Right ventricle myocardium superior (tissue), 1 donor: Measurements from ENCODE around the gene LRP8. TPM values are rescaled to one million over a fixed set of nuclear protein-coding genes. Genes with fewer than 3 reads are reported as not detected.

ENCODE experiments used
- ATAC-seq: fragments of 200-7000 bp; cut with Tn5 transposase; one replicate; pipeline ENCODE4 v1.9.1; 2020; ENCODE audit warnings: mild to moderate bottlenecking; ENCODE audit not compliant: poor library complexity
- DNase-seq: peaks from one replicate; pipeline ENCODE4 v3.0.0-alpha.2; 2020
- intact Hi-C: fragments of 100-400 bp; cut with DNase I; formaldehyde crosslinking; loops from one replicate; pipeline ENCODE4 v1.11.2; 2022
- total RNA-seq: library from RNA; stranded (reverse); fragmentation: NEBNext Ultra II Directional; extraction: Animal tissue kit (Norgen Biotek cat#: 25700); gene quantifications from one replicate; pipeline ENCODE4 v1.2.1, GENCODE V29; 2021
- donor health status: DM: no; HTN: yes; CAD: no; lungs with severe emphysema.

Gene LRP8
- total RNA-seq, 1 donor from 2014 or later, result 1.5 TPM

GRCh38 chr1:53343831-53344668, 16.2 kb upstream of the LRP8 start:
- no peak for DNase-seq
- ATAC-seq, result no peak
- intact Hi-C loops, result no loop called here

- intact Hi-C loops, result no loop called here
- no peak for ATAC-seq
- DNase-seq, result no peak
Measured at GRCh38 chr1:53342735-53343470, 15.0 kb upstream of the LRP8 start.

- ATAC-seq (no peak), DNase-seq (no peak)
- intact Hi-C loops, result no loop called here
Measured at GRCh38 chr1:53341961-53342707, 14.3 kb upstream of the LRP8 start.

GRCh38 chr1:53341521-53341895, 13.6 kb upstream of the LRP8 start:
- no peak for ATAC-seq
- DNase-seq, result no peak
- intact Hi-C loops, result no loop called here

DNA sequence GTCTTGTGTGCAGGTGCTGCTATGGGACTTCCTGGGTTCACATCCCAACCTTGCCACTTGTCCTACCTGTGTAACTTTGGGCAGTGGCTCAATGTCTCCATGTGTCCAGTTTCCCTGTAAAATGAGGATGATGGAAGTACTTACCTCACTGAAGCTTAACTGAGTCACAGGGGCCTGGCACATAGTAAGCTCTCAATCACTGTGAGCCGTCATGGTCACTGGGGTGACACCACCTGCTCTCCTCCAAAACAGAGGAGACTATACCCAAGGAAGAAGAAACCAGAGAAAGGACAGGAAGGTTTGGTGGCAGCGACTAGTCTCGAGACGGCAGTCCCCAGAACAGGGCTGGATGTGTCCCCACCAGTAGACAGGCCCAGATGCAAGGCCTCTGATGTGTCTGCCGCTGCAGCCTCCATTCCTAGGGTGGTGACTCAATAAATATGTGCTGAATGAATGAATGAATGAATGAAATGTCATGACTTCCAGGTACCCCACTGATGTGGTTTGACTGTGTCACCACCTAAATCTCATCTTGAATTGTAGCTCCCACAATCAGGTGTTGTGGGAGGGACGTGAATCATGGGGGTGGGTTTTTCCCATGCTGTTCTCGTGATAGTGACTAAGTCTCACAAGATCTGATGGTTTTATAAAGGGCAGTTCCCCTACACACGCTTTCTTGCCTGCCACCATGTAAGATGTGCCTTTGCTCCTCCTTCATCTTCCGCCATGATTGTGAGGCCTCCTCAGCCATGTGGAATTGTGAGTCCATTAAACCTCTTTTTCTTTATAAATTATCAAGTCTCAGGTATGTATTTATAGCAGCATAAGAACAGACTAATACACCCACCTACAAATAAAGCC, 13.0 kb upstream of the LRP8 start:
- intact Hi-C loops, result no loop called here
- DNase-seq, result no peak

GRCh38 chr1:53339736-53340635, 12.1 kb upstream of the LRP8 start:
- intact Hi-C loops, result no loop called here
- ATAC-seq, result no peak
- DNase-seq, result no peak

More for the DNA sequence above, 13.0 kb upstream of the LRP8 start:
- no peak for ATAC-seq

GRCh38 chr1:53338423-53338822, 10.6 kb upstream of the LRP8 start:
- ATAC-seq (no peak), DNase-seq (no peak)
- intact Hi-C loops, result no loop called here

GRCh38 chr1:53337499-53337898, 9.6 kb upstream of the LRP8 start:
- intact Hi-C loops, result no loop called here
- DNase-seq, result no peak
- ATAC-seq, result no peak

GRCh38 chr1:53336146-53336545, 8.3 kb upstream of the LRP8 start:
- DNase-seq (no peak), ATAC-seq (no peak)
- intact Hi-C loops, result no loop called here

GRCh38 chr1:53335661-53336060, 7.8 kb upstream of the LRP8 start:
- intact Hi-C loops, result no loop called here
- DNase-seq, result no peak
- no peak for ATAC-seq

GRCh38 chr1:53334781-53335180, 6.9 kb upstream of the LRP8 start:
- intact Hi-C loops, result no loop called here
- no peak for DNase-seq

DNA sequence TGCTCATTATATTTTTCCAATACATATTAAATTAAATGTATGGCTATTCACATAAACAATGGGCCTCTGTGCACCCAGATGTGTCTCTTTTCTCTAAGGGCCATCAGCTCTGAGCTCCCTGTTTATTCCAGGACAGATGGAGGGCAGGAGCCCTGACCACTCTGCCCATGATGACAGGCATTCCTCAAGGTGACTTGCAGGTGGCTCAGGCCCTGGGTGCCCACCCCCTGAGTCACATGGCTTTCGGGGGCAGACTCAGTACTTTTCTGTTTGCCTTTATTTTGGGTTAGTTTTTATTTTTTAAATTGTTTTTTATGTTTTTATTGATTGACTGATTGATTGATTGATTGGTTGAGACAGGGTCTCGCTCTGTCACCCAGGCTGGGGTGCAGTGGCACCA, 6.4 kb upstream of the LRP8 start:
- intact Hi-C loops, result no loop called here
- DNase-seq, result no peak

More at GRCh38 chr1:53334781-53335180, 6.9 kb upstream of the LRP8 start:
- no peak for ATAC-seq

DNA sequence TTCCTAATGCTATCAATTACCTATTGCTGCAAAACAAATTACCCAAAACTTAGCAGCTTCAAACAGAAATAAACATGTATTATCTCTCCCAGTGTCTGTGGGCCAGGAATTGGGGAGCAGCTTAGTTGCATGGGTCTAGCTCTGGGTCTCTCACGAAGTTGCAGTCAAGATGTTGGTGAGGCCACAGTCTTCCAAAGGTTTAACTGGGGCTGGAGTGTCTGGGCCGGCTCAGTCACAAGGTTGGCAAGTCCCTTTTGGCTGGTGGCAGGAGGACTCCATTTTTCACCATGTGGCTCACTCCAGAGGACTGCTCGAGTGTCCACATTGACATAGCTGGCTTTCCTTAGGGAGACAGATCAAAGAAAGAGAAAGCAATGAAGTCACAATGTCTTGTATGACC, 5.0 kb upstream of the LRP8 start:
- intact Hi-C loops, result no loop called here
- no peak for ATAC-seq
- no peak for DNase-seq

More for the DNA sequence above, 6.4 kb upstream of the LRP8 start:
- no peak for ATAC-seq

GRCh38 chr1:53332186-53332564, 4.3 kb upstream of the LRP8 start:
- intact Hi-C loops, result no loop called here
- DNase-seq (no peak), ATAC-seq (no peak)

DNA sequence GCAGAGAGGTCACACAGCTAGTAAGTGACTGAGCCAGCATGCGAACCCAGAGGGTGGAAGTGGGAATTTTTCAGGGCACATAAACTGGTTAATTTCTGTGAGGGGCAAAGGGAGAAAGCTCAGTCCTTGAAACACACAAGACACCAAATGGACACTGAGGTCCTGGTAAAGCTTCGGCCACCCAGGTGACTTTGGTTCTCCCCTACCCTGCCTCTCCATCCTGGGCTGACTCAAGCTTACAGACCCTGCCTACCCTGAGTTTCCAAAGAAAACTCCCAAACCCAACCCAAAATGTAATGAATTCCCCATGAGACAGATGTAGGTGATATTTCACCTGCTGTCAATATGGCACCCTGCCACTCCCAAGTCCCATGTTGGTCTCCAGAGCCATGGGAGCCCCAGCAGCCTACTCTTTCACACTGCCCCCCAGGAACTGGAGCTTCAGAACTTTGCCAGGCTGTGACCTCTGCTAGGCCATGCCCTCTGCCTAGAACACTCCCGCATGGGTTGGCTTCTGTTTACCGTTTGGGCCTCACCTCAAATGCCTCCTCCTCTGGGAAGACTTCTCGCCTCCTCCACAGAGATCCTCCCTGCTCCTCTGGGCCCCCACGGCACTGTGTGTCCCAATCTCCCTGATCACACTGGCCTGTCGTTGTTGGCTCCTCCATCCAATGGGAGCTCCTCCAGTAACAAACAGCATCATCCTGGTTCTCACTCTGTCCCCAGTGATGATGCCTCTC, 3.7 kb upstream of the LRP8 start:
- ATAC-seq (no peak), DNase-seq (no peak)
- intact Hi-C loops, result no loop called here

DNA sequence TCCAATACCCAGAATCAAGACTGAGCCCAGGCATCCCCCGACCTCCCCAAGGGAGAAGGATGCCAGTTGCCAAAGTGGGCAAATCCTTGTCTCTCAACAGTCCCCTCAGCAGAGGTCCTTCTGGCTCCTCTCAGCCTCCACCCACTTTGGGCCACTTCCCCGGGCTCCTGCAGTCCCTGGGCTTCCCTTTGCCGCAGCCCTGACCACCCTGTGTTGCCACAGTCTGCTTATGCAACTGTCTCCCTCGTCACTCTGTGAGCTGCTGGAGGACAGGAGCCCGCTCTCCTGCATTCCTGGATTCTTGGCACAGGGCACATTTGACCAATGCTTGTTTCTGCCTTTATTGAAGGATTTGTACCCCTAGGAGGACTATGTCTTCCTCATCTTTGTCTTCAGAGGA, 2.9 kb upstream of the LRP8 start:
- intact Hi-C loops, result no loop called here
- DNase-seq (peak; percentile 51), ATAC-seq (no peak)
